Heart right ventricle (tissue), 16 donors: ENCODE results near the gene OGA. TPM values are rescaled to one million over a fixed set of nuclear protein-coding genes. Genes with fewer than 3 reads are reported as not detected.

ENCODE experiments used
- ATAC-seq, 8 donors: fragments of 200-7000 bp; cut with Tn5 transposase; one replicate each; pipeline ENCODE4 v1.9.1; 2020; ENCODE audit warnings: mild to moderate bottlenecking in 8 of 8, moderate library complexity in 8 of 8, moderate number of reproducible peaks in 1 of 8
- DNase-seq, 2 donors: peaks; one replicate each; pipeline ENCODE4 v3.0.0-alpha.2; 2020
- H3K27ac ChIP-seq, 10 donors: fragments of 200-600 bp; sonication (generic) in 2 of 10; one replicate each; pipeline versions ENCODE4 v1.5.0 to v1.8.0; 2020 to 2022; ENCODE audit warnings: mild to moderate bottlenecking in 3 of 10
- H3K27me3 ChIP-seq, 7 donors: fragments of 200-600 bp; one replicate each; pipeline ENCODE4 v1.8.0; 2021 to 2022; ENCODE audit warnings: mild to moderate bottlenecking in 2 of 7
- H3K36me3 ChIP-seq, 9 donors: fragments of 200-600 bp; sonication (generic) in 1 of 9; one replicate each; pipeline versions ENCODE4 v1.5.0 to v1.8.0; 2020 to 2022; ENCODE audit warnings: mild to moderate bottlenecking in 2 of 9
- H3K4me1 ChIP-seq, 9 donors: fragments of 200-600 bp; sonication (generic) in 1 of 9; one replicate each; pipeline versions ENCODE4 v1.5.0 to v1.8.0; 2020 to 2022; ENCODE audit warnings: mild to moderate bottlenecking in 4 of 9
- H3K4me3 ChIP-seq, 10 donors: fragments of 200-600 bp; sonication (generic) in 2 of 10; one replicate each; pipeline versions ENCODE4 v1.5.0 to v1.8.0; 2020 to 2022; ENCODE audit warnings: mild to moderate bottlenecking in 7 of 10, moderate library complexity in 2 of 10
- H3K9me3 ChIP-seq, 11 donors: fragments of 200-600 bp in 10 of 11; sonication (generic) in 2 of 11; one replicate each; pipeline versions ENCODE4 v1.5.0 to v1.8.0; 2013 to 2022; ENCODE audit warnings: mild to moderate bottlenecking in 2 of 11, control low read depth in 1 of 11, moderate library complexity in 1 of 11
- WGBS, 2 donors: extraction: QIAGEN DNeasy Blood & Tissue Kit; methylation state at CpG; one replicate each; pipeline ENCODE4 v1.1.7; 2013; ENCODE audit warnings: inconsistent platforms in 1 of 2; 5-methylcytosine and 5-hydroxymethylcytosine counted together
- intact Hi-C, 10 donors: fragments of 100-400 bp; cut with DNase I; formaldehyde crosslinking; loops; one replicate each; pipeline versions ENCODE4 v1.11.1 to v1.14.2; 2022
- polyA plus RNA-seq, 2 donors: library from polyadenylated mRNA; stranded (reverse); fragments of 200-250 nt; gene quantifications; one replicate each; pipeline ENCODE4 v1.2.3, GENCODE V29; 2013
- total RNA-seq, 10 donors: library from RNA; stranded (reverse); fragmentation: NEBNext Ultra II Directional in 3 of 10; extraction: Animal tissue kit (Norgen Biotek cat#: 25700) in 3 of 10; gene quantifications; one replicate each; pipeline versions ENCODE4 v1.2.1 to v1.2.4, GENCODE V29; 2021 to 2023
- TF ChIP-seq, protein P1 (sequence below), 9 donors: fragments of 200-600 bp; sonication (generic) in 2 of 9; IDR thresholded peaks; one replicate each; pipeline versions ENCODE4 v1.5.0 to v1.8.0; 2021 to 2022; ENCODE audit warnings: antibody characterized with exemption in 9 of 9, mild to moderate bottlenecking in 5 of 9, moderate library complexity in 1 of 9
- donor health status: Arrhythmogenic right ventricular cardiomyopathy.
- donor health status: ischemic (EF 13 %, LVEDD 7.1; RV severe dilation, severe dysfunction).
- donor health status: healthy with polysubstance abuse.
- donor health status: DM: no; HTN: yes; CAD: no.
- donor health status: DM: no; HTN: no; CAD: no.
- donor health status: ischemic (EF 25% LVEDD 6.9; RV normal size, moderate dysfunction).
- donor health status: ischemic (EF 25% LVEDD 5.7; RV mildly dilated, moderate dysfunction).
- donor health status: healthy.
- donor health status: DM: yes; HTN: yes; CAD: no.
- donor health status: Ischemic cardiomyopathy.
- donor health status: ischemic (EF 35%, LVEDD 5.7; RV mildly dilated, moderate dysfunction).
- donor health status: nonischemic (EF 11% LVEDD 7.7; RV severe dilation, severe dysfunction).
- donor health status: DM: yes; HTN: yes; CAD: no.
- donor health status: PGD.
- donor health status: ischemic (EF 29% LVEDD 5.4; RV normal size, mild dysfunction).
- donor health status: nonischemic (EF 23%, LVEDD 6.1; RV moderate dilation, normal function).

OGA gene
- total and polyA plus RNA-seq, 12 donors, result 28.7 to 146 (median 116) TPM

DNA sequence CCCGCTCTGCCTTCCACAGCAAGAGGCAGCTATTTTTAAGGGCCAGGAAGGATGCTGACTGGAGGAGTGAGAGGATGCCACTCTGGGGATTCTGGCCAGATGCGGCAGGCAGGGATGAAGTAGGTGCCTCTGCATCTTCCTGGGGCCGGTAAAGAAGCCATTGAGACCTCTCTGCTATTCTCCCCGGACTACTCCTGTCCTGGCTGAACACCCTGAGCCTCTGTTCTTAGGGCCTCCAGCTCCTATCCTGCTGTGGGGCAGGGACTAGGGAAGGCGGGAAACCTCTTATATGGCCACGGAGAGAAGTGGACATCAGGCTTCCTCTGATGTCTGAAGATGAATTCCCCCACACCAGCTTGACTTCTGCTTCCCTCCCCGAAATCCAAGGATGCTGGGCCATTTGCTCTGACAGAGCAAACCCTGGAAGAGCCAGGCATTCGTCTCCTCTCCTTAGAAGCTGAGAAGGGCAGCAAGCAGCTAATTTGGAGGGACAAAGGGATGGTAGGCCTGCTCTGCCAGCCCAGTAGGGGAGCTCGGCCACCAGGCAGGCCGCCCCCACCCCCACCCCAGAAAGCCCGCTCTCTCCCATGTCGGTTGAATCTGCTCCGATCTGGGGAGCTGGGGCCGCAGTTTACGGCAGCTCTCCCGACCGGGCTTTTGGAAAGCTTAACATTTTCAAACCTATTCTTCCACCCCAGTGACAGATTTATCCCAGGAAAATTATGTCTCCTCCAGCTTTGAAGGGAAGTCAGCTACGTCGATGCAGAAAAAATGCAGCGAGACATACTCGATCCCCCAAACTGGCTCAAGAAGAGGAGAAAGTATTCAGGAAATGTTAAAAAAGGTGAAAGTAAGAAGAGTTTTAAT, 45.1 kb downstream of the OGA start:
- ATAC-seq, result no peak
- Histone ChIP-seq H3K27me3 (peaks cover 19 to 92% (median 84%) of the 10 kb centered on the region in 7 donors), H3K27ac (no peak overlapping the region), H3K9me3 (no peaks in the 10 kb centered on the region), H3K4me3 (no peak overlapping the region), H3K36me3 (no peaks in the 10 kb centered on the region), H3K4me1 (peaks cover 0 to 19% (median 10%) of the 10 kb centered on the region in 9 donors)
- intact Hi-C loops, result loop anchor here in 3 of 10 donors (10.0 kb wide), 3 partner anchors 88 to 558 kb away; no protein-coding TSS in a partner anchor
- no peak for DNase-seq
- 23 to 27% methylated on average over 21 of the region's 21 CpGs for WGBS, 2 donors
- TF ChIP-seq, protein P1, sequence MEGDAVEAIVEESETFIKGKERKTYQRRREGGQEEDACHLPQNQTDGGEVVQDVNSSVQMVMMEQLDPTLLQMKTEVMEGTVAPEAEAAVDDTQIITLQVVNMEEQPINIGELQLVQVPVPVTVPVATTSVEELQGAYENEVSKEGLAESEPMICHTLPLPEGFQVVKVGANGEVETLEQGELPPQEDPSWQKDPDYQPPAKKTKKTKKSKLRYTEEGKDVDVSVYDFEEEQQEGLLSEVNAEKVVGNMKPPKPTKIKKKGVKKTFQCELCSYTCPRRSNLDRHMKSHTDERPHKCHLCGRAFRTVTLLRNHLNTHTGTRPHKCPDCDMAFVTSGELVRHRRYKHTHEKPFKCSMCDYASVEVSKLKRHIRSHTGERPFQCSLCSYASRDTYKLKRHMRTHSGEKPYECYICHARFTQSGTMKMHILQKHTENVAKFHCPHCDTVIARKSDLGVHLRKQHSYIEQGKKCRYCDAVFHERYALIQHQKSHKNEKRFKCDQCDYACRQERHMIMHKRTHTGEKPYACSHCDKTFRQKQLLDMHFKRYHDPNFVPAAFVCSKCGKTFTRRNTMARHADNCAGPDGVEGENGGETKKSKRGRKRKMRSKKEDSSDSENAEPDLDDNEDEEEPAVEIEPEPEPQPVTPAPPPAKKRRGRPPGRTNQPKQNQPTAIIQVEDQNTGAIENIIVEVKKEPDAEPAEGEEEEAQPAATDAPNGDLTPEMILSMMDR (IDR thresholded peaks at IDR 0.05), result no peak

DNA sequence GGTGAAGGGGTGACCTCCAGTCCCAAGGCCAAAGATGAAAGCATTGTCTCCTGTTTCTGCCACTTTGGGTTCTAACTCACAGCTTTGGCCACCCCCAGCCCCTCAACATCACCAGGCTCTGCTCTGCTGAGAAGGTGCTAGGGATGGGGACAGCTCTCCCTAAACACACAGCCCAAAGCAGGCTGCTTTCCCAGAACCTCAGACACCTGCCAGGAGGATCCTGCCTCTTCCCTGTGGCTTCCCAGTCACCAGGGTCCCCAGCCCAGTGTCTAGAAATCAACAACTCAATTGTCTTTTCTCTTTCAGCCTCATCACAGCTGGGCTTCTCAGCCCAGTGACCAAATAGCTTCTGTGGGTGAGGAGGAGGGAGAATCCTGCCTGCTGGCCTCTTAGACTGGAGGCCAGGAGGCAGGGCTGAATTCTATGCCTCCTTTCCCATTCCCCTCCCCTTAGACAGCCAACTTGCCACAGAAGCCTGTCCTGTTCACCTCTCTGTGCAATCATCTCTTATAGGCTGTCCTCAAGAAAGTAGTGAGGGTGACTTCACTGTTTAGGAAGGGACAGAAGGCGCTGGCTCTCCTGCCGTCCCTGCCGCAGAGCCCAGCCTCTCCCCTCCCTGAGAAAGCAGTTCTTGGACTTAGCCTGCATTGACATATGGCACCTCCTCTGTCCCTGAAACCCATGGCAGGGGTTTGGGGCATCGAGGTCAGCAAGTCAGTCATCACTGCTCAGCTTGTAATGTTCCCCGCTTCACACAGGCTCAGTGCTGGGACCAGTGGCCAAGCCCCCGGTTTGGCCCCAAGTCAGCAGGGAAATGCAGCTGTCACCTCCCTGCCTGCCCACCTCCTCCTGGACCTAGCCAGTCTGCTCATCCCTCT, 46.0 kb downstream of the OGA start:
- intact Hi-C loops, result loop anchor here in 3 of 10 donors (10.0 kb wide), 3 partner anchors 87 to 557 kb away; no protein-coding TSS in a partner anchor
- WGBS, 2 donors, result 72 to 76% methylated on average over 6 of the region's 6 CpGs
- TF ChIP-seq, protein P1 (IDR thresholded peaks at IDR 0.05), result no peak

DNA sequence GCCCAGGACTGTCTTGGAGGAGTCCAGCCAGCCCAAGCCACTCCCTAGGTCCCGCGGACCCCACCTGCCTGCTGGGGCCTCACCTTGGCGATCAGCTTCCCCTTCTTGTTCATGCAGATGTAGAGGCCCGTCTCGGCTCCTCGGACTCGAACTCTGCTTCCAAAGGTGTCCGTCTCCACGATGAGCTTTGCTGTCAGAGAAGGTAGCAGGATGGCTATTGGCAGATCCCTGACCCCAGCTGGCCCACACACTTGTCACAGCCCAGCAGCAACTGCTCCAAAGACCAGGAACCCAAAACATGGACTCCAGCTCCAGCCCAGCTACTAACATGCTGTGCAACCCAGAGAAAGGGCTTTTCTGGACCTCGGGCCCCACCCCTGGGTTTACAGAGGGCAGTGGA, 46.9 kb downstream of the OGA start:
- DNase-seq (no peak), ATAC-seq (no peak)
- H3K4me3 ChIP-seq, result no peak overlapping the region
- WGBS, 2 donors, result 91 to 97% methylated on average over 10 of the region's 10 CpGs
- H3K27ac ChIP-seq, result no peak overlapping the region
- peaks cover 0 to 16% (median 8%) of the 10 kb centered on the region in 9 donors for H3K4me1 ChIP-seq
- intact Hi-C loops, result loop anchor here in 3 of 10 donors (10.0 kb wide), 3 partner anchors 87 to 557 kb away; no protein-coding TSS in a partner anchor
- TF ChIP-seq, protein P1 (IDR thresholded peaks at IDR 0.05), result no peak
- peaks cover 18 to 90% (median 67%) of the 10 kb centered on the region in 7 donors for H3K27me3 ChIP-seq
- no peaks in the 10 kb centered on the region for H3K36me3 ChIP-seq
- no peaks in the 10 kb centered on the region for H3K9me3 ChIP-seq

More for the DNA sequence above, 46.0 kb downstream of the OGA start:
- ATAC-seq (no peak), DNase-seq (no peak)
- no peak overlapping the region for H3K4me3 ChIP-seq
- no peaks in the 10 kb centered on the region for H3K36me3 ChIP-seq
- peaks cover 19 to 92% (median 76%) of the 10 kb centered on the region in 7 donors for H3K27me3 ChIP-seq
- H3K9me3 ChIP-seq, result no peaks in the 10 kb centered on the region
- H3K27ac ChIP-seq, result no peak overlapping the region
- H3K4me1 ChIP-seq, result peaks cover 0 to 19% (median 10%) of the 10 kb centered on the region in 9 donors
